MCF 10A (cell line): ENCODE measurements around the gene SDK1. TPM values are rescaled to one million over a fixed set of nuclear protein-coding genes. Genes with fewer than 3 reads are reported as not detected.

Experiments used
- BruUV-seq: library from RNA; stranded (reverse); fragments of 400-500 nt; replicated peaks from 2 replicates; lab custom pipeline; 2021; lab: Mats Ljungman, UMichigan
- CTCF ChIA-PET: fragments of 300-600 bp; sonication (Branson Sonifier 250); formaldehyde crosslinking; extraction: SDS; loops from one replicate; lab custom pipeline; 2021; ENCODE audit warnings: antibody characterized with exemption, inconsistent platforms; lab: Yijun Ruan, JAX
- POLR2A ChIA-PET: fragments of 300-600, 350-650 bp; sonication (Branson Sonifier 250); formaldehyde crosslinking; extraction: SDS; loops from one replicate; lab custom pipeline; 2020; ENCODE audit warnings: antibody characterized with exemption, inconsistent platforms; lab: Yijun Ruan, JAX
- DNase-seq: peaks from one replicate; pipeline ENCODE4 v3.0.0-alpha.2; 2018; ENCODE audit not compliant: unreplicated experiment
- H3K27ac Mint-ChIP-seq: one replicate; pipeline ENCODE4 v1.8.0; 2022; ENCODE audit warnings: mild to moderate bottlenecking, low read depth, mixed read lengths; ENCODE audit not compliant: unreplicated experiment
- H3K27me3 Mint-ChIP-seq: one replicate; pipeline ENCODE4 v1.8.0; 2022; ENCODE audit warnings: mixed read lengths; ENCODE audit not compliant: insufficient read depth, unreplicated experiment
- H3K36me3 Mint-ChIP-seq: one replicate; pipeline ENCODE4 v1.8.0; 2022; ENCODE audit warnings: mild to moderate bottlenecking, moderate library complexity, mixed read lengths; ENCODE audit not compliant: insufficient read depth, unreplicated experiment
- H3K4me1 Mint-ChIP-seq: one replicate; pipeline ENCODE4 v1.8.0; 2022; ENCODE audit warnings: mixed read lengths; ENCODE audit not compliant: insufficient read depth, unreplicated experiment
- H3K4me3 Mint-ChIP-seq: one replicate; pipeline ENCODE4 v1.8.0; 2022; ENCODE audit warnings: mild to moderate bottlenecking, moderate library complexity, mixed read lengths; ENCODE audit not compliant: unreplicated experiment
- H3K9me3 Mint-ChIP-seq: one replicate; pipeline ENCODE4 v1.8.0; 2022; ENCODE audit warnings: mixed read lengths; ENCODE audit not compliant: unreplicated experiment
- CTCF ChIP-seq: fragments of 200-600 bp; IDR thresholded peaks from one replicate; pipeline ENCODE4 v1.8.0; 2022; ENCODE audit warnings: antibody characterized with exemption, mild to moderate bottlenecking; ENCODE audit not compliant: unreplicated experiment
- intact Hi-C: fragments of 100-400 bp; cut with micrococcal nuclease; formaldehyde crosslinking; loops from 2 replicates; pipeline ENCODE4 v1.14.1; 2022
- total RNA-seq: library from RNA; stranded (reverse); gene quantifications from 2 replicates; pipeline ENCODE4 v1.2.3, GENCODE V29; 2022

SDK1 gene
- total RNA-seq, 1 experiment from 2014 or later = 3.3 TPM

GRCh38 chr7:3274131-3274530 lies 26.9 kb upstream of the SDK1 start:
- no peaks in the 10 kb centered on the region for H3K27me3 Mint-ChIP-seq
- H3K27ac Mint-ChIP-seq = no peak overlapping the region
- no peak for TF ChIP-seq CTCF
- DNase-seq = no peak
- intact Hi-C loops = no loop called here
- H3K9me3 Mint-ChIP-seq = no peaks in the 10 kb centered on the region
- H3K36me3 Mint-ChIP-seq = no peaks in the 10 kb centered on the region
- peaks cover 15% of the 10 kb centered on the region for H3K4me1 Mint-ChIP-seq
- H3K4me3 Mint-ChIP-seq = no peak overlapping the region
- ChIA-PET CTCF (interaction anchor here (0.6 to 0.7 kb wide), 4 partner anchors 74 to 1205 kb away, joined by 3 to 4 read pairs (median 3); no protein-coding TSS in a partner anchor), POLR2A (interaction anchor here (0.6 kb wide), 3 partner anchors 16 to 331 kb away, joined by 3 to 4 read pairs (median 3); no protein-coding TSS in a partner anchor)
- no TSS peak for BruUV-seq

- Mint-ChIP-seq H3K4me3 (no peak overlapping the region), H3K27me3 (no peaks in the 10 kb centered on the region), H3K36me3 (no peaks in the 10 kb centered on the region), H3K27ac (no peak overlapping the region), H3K4me1 (peaks cover 16% of the 10 kb centered on the region), H3K9me3 (no peaks in the 10 kb centered on the region)
- ChIA-PET CTCF (no interaction called here), POLR2A (no interaction called here)
- BruUV-seq = no TSS peak
- DNase-seq = no peak
- intact Hi-C loops = no loop called here
- no peak for TF ChIP-seq CTCF
Measured at GRCh38 chr7:3277604-3278572, 23.2 kb upstream of the SDK1 start.

- CTCF ChIA-PET = no interaction called here
- H3K4me1 Mint-ChIP-seq = peaks cover 15% of the 10 kb centered on the region
- H3K27ac Mint-ChIP-seq = no peak overlapping the region
Measured at GRCh38 chr7:3279147-3279818, 21.8 kb upstream of the SDK1 start.

More at GRCh38 chr7:3279147-3279818, 21.8 kb upstream of the SDK1 start:
- intact Hi-C loops = no loop called here
- TF ChIP-seq CTCF = no peak
- POLR2A ChIA-PET = no interaction called here
- H3K36me3 Mint-ChIP-seq = no peaks in the 10 kb centered on the region
- no peak overlapping the region for H3K4me3 Mint-ChIP-seq
- no peak for DNase-seq
- no peaks in the 10 kb centered on the region for H3K27me3 Mint-ChIP-seq
- no TSS peak for BruUV-seq
- no peaks in the 10 kb centered on the region for H3K9me3 Mint-ChIP-seq
